Measurements from ENCODE around the gene MMP19.
"Not testable (repeated sequence)": the region's sequence is repeated elsewhere in the genome, so short reads cannot be mapped to it uniquely, and the experiment has no call there.

Gene MMP19

GRCh38 chr12:55865327-55865726, 22.6 kb upstream of the MMP19 start:
- no peak for DNase-seq (ENCODE audit: low read depth)
- TF ChIP-seq, protein P1, sequence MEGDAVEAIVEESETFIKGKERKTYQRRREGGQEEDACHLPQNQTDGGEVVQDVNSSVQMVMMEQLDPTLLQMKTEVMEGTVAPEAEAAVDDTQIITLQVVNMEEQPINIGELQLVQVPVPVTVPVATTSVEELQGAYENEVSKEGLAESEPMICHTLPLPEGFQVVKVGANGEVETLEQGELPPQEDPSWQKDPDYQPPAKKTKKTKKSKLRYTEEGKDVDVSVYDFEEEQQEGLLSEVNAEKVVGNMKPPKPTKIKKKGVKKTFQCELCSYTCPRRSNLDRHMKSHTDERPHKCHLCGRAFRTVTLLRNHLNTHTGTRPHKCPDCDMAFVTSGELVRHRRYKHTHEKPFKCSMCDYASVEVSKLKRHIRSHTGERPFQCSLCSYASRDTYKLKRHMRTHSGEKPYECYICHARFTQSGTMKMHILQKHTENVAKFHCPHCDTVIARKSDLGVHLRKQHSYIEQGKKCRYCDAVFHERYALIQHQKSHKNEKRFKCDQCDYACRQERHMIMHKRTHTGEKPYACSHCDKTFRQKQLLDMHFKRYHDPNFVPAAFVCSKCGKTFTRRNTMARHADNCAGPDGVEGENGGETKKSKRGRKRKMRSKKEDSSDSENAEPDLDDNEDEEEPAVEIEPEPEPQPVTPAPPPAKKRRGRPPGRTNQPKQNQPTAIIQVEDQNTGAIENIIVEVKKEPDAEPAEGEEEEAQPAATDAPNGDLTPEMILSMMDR (IDR thresholded peaks at IDR 0.05; ENCODE audit: low read depth, low read length, missing control alignments) = no peak
- in situ Hi-C loops (cut with HindIII; ENCODE audit: low sequenced_read_pairs) = no loop called here
- no peak overlapping the region for H3K4me3 ChIP-seq (ENCODE audit: low read depth, low read length)

DNA sequence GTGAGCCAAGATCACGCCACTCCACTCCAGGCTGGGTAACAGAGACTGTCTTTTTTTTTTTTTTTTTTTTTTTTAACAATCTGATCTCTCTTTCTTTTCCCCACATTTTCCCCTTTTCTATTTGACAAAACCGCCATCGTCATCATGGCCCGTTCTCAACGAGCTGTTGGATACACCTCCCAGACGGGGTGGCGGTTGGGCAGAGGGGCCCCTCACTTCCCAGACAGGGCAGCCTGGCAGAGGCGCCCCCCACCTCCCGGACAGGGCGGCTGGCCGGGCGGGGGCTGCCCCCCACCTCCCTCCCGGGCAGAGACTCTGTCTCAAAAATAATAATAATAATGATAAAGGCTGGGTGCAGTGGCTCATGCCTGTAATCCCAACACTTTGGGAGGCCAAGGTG, 20.2 kb upstream of the MMP19 start:
- H3K4me3 ChIP-seq (ENCODE audit: low read depth, low read length); DNase-seq (ENCODE audit: low read depth); in situ Hi-C loops (cut with HindIII; ENCODE audit: low sequenced_read_pairs): not testable (repeated sequence)

- in situ Hi-C loops (cut with HindIII; ENCODE audit: low sequenced_read_pairs) = no loop called here
- TF ChIP-seq, protein P1 (IDR thresholded peaks at IDR 0.05; ENCODE audit: low read depth, low read length, missing control alignments) = no peak
- no peak overlapping the region for H3K4me3 ChIP-seq (ENCODE audit: low read depth, low read length)
- DNase-seq (ENCODE audit: low read depth) = no peak
These were observed 19.6 kb upstream of the MMP19 start for GRCh38 chr12:55862286-55862685.

- in situ Hi-C loops (cut with HindIII; ENCODE audit: low sequenced_read_pairs) = no loop called here
- no peak for DNase-seq (ENCODE audit: low read depth)
- TF ChIP-seq, protein P1 (IDR thresholded peaks at IDR 0.05; ENCODE audit: low read depth, low read length, missing control alignments) = no peak
- no peak overlapping the region for H3K4me3 ChIP-seq (ENCODE audit: low read depth, low read length)
These were observed 19.1 kb upstream of the MMP19 start for GRCh38 chr12:55861871-55862270.

- in situ Hi-C loops (cut with HindIII; ENCODE audit: low sequenced_read_pairs) = no loop called here
- no peak overlapping the region for H3K4me3 ChIP-seq (ENCODE audit: low read depth, low read length)
- TF ChIP-seq, protein P1 (IDR thresholded peaks at IDR 0.05; ENCODE audit: low read depth, low read length, missing control alignments) = no peak
- no peak for DNase-seq (ENCODE audit: low read depth)
These were observed 18.7 kb upstream of the MMP19 start for GRCh38 chr12:55861396-55861795.

- TF ChIP-seq, protein P1 (IDR thresholded peaks at IDR 0.05; ENCODE audit: low read depth, low read length, missing control alignments) = no peak
- no peak overlapping the region for H3K4me3 ChIP-seq (ENCODE audit: low read depth, low read length)
- DNase-seq (ENCODE audit: low read depth) = no peak
- in situ Hi-C loops (cut with HindIII; ENCODE audit: low sequenced_read_pairs) = no loop called here
These were observed 10.0 kb upstream of the MMP19 start for GRCh38 chr12:55852740-55853139.

- in situ Hi-C loops (cut with HindIII; ENCODE audit: low sequenced_read_pairs) = no loop called here
- H3K4me3 ChIP-seq (ENCODE audit: low read depth, low read length) = no peak overlapping the region
- TF ChIP-seq, protein P1 (IDR thresholded peaks at IDR 0.05; ENCODE audit: low read depth, low read length, missing control alignments) = no peak
- DNase-seq (ENCODE audit: low read depth) = no peak
These were observed 8.2 kb upstream of the MMP19 start for GRCh38 chr12:55850893-55851292.
